HG02943 (cell line): Measurements from ENCODE around the gene CHST11.
"Not testable (repeated sequence)": the region's sequence is repeated elsewhere in the genome, so short reads cannot be mapped to it uniquely, and the experiment has no call there.

ENCODE experiments used
- ATAC-seq: cut with Tn5 transposase; IDR thresholded peaks from one replicate; pipeline ENCODE4 v1.9.1; 2021; ENCODE audit warnings: mild to moderate bottlenecking, low read depth, moderate library complexity; ENCODE audit not compliant: unreplicated experiment

CHST11 gene

DNA sequence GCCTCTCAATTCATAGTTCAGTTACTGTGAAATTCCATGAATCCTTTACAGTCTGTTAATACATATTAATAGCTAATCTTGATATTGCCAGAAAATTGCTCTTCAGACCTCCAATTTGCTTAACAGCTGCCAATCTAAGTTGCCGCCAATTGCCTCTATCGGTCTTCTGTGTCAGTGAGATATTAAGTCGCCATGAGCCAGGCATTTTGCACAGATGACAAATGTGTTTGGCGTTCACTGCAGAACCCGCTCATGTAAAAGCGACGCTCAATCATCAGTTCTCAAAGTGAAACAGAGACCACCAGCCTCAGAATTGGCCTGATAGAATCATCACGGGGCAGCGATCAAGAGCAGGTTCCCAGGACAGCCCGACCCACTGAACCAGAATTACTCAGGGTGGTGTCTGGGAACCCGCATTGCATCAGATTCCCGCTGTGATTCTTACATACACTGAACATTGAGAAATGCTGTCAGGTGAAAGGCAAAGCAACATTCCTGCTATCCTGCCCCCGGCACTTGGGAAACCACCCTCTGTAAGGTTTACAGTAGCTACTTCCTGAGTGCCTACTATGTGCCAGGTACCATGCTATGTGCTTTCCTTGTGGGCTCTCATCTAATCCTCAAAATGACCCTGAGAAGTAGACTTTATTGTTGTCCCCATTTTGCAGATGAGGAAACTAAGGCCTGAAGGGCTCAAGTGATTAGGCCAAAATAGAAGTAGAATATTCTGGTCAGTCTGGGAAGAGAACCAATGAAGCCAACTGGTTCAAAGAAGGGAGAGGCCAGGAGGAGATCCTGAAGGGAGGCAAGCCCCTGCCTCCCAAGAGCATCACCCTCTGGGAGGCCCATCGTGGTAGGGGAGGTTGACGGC, 285.0 kb downstream of the CHST11 start:
- no peak for ATAC-seq

DNA sequence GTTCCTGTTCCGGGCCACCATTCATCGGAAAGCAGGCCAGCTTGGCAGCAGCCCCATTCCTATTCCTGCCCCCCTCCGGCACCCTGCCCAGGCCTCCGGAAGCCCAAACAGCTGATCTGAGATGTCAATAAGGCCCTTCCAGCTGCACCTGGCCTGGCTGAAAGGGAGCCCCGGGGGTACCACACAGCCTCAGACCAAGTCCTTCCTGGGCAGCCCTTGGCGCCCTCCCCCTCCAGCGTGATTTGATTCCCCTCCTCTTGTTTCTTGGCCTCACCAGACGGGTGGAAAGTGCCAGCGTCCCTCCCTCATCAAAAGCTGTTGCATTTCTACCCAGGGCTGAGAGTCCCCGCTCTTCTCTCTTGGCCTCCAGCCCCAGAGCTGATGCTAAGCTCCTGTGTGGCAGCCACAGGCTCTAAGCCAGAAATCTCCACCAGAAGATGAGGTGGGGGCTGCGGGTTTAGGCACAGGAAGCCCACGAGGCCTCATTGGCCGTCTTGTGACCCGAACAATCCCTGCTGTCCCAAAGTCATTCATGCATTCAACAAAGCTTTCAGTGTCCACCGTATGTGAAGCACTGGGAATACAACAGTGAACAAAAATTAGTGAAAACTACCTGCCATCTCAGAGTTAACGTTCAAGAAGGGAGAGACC, 285.9 kb downstream of the CHST11 start:
- ATAC-seq = no peak

DNA sequence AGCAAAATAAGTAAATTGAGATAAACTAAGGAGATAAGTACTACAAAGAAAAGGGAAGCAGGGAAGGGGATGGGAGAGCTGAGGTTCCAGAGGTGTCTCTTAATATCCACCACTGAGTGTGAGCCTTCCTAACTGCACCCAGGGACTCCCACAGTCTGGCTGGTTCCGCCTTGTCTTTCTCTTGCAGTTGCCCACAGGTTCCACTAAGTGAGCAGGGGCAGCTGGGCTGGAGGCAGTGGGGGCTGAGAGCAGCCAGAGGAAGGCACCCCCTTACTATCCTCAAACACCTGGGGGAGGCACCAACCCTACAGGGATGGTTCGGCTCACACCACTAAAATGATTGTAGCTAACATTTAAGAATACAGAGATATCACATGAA, 286.4 kb downstream of the CHST11 start:
- no peak for ATAC-seq

- not testable (repeated sequence) for ATAC-seq
These were observed 287.2 kb downstream of the CHST11 start for GRCh38 chr12:104743753-104744548.

- ATAC-seq = no peak
These were observed 289.8 kb downstream of the CHST11 start for GRCh38 chr12:104746467-104747088.

DNA sequence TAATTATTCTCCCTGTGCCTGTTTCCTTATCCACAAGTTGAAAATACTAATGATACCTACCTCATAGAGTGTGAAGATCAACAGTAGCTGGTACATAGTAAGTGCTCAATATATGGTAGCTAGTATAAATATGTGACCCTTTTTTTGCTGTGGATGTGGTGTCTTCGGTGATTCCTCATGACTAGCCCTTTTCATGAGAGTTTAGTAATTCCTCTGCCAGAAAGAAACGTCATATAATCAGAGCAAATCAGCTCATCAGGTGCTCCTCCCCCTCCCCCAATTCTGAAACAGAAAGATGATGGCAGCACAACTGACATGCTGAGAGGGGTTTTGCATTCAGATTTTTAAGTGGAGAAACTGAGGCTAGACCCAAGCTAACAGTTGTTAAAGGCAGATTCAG, 290.6 kb downstream of the CHST11 start:
- no peak for ATAC-seq

DNA sequence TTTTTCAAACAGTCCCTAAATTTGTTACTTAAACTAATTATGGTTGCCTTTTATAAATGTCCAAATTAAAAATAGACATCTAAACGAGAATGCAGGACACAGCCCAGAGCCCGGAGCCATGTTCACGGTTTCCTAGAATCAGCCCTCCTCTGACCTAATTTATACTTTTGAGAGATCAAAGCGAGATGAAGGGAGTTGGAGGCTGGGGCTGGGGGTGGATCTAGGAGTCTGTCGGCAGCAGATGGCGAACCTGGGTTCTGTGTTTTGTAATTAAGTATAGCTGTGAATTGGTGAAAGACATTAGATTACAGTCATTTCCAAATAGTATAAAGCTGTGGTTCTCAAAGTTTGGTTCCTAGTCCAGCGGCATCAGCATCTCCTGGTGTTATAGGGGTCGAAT, 291.2 kb downstream of the CHST11 start:
- ATAC-seq = no peak

DNA sequence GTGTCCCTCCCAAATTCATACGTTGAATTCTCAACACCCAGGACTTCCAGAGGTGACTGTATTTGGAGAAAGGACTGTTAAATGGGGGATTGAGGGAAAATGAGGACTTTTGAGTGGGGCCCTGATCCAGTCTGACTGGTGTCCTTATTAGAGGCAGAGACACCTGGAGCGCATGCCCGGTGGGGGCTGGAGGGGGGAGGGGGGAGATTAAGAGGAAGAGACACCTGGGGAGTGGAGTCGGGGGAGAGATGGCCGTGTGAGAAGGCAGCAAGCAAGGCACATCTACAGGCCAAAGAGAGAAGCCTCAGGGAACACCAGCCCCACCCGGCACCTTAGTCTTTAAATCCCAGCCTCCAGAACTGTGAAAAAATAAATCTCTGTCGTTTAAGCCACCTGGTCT, 291.6 kb downstream of the CHST11 start:
- no peak for ATAC-seq

- ATAC-seq = no peak
These were observed 292.0 kb downstream of the CHST11 start for GRCh38 chr12:104748790-104749189.

DNA sequence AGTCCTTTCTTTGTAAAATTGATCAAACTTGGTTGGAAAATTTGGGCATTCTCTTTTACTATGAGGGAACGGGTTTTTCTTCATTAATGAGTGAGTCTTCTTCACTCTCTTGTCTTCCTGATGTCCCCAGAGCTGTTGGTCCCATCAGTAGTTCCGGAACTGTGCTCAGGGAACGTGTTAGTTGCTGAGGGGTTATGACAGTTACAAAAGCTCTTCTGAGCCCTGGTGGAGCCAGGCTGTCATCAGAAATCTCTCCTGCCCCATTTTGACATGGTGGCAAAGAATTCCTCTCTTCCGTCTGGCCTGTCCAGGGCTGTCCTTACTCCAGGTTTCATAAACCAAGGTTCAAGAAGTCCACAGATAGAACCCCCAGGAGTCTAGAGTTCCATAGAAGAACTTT, 292.8 kb downstream of the CHST11 start:
- no peak for ATAC-seq

DNA sequence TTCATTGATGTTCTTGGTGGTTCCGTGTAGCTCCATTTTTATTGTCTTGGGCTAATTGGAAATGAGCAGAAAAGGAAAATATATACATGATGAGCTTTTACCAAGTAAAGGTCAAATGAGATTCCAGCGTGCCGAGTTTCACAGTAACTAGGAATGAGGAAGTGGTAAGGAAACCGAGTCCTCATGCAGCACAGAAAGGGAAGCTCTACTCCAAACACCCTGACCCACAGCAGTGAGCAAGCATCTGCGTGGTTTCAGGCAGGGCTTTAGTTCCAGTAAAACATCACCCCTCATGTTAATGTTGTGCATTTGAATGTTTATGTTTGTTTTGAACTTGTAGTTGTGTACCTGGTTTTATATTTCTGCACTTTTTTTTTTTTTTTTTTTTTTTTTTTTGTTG, 293.3 kb downstream of the CHST11 start:
- ATAC-seq = peak; percentile 60

GRCh38 chr12:104751120-104751519, 294.4 kb downstream of the CHST11 start:
- ATAC-seq = no peak

- peak; percentile 60 for ATAC-seq
These were observed 294.8 kb downstream of the CHST11 start for GRCh38 chr12:104751594-104751993.

DNA sequence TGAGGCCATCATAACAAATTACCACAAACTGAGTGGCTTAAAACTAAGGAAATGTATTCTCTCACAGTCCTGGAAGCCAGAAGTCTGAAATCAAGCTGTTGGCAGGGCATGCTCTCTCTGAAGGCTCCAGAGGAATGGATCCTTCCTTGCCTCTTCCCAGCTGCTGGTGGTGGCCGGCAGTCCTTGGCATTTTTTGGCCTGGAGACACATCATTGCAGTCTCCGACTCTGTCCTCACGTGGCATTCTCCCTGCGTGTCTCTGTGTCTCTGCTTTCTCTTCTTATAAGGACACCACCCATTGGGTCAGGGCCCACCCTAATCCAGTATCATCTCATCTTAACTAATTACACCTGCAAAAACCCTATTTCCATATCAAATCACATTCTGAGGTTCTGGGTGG, 295.3 kb downstream of the CHST11 start:
- ATAC-seq = no peak

DNA sequence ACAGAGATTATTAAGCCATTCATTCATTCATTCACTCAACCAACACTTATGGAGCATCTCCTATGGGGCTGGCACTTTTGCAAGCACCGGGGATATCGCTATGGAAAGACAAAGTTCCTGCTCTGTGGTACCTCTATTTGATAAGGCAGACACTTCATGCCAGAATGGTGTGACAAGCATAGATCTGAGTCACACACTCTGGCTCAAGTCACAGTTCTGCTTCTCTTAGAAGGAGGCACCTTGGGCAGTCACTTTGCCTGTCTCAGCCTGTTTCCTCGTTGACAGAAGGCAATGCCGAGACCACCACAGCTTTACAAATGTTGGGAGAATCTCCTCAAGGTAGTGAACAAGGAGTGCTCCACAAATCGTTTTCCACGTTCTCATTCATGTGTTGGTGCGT, 296.1 kb downstream of the CHST11 start:
- no peak for ATAC-seq

- ATAC-seq = no peak
These were observed 300.2 kb downstream of the CHST11 start for GRCh38 chr12:104756901-104757300.

DNA sequence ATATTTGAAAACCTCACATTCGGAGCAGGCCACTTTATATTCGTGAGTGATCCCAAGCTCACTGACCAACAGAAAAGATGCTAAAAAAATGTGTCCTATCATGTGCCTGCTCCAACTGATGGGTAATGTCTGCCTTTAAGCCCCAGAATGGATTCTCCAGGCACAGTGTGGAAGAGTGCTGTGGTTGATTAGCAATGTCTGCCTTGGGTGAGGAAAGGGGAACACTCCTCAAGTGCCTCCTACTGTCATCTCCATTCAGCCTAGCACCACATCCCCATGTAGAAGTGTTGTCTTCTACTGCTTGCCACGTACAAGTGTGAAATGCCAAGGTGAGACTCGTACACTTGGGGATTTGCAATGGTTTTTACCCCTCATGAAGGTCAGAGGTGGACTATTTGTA, 302.0 kb downstream of the CHST11 start:
- ATAC-seq = no peak

DNA sequence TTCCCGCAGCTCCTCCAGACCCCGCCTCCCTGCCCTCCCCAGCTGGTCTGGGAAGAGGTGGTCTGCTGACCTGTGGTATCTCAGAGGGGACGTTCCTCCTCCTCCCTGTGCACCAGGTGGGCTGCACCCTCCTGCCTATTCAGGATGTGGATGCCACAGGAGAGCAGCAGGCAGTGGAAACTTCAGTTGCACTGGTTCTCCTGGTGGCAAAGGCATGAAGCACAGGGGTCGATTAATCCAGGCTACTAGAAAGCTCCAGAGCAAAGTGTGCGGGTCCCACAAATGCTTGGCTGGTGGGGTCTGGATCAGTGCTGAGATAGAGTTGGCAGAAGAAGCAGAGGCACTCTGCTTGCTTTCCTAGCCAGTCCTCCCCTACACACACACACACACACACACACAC, 304.3 kb downstream of the CHST11 start:
- ATAC-seq = no peak

DNA sequence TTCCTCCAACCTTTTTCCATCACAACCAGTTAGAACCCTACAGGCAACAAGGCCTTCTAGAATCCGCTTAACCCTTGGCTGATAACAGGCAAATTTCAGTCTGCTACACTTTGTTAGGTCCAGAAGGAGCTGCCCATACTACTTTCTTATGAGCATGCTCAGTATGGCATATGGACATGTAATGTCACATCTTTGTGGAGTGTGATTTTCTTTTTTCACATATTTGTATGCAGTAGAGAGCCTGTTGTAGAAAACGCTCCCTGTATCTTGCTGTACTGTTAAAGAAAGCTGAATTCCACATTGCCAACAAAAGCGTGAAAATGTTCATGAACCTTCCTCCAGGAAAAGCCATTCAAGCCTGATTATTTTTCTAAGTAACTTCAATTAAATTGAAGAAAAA, 304.9 kb downstream of the CHST11 start:
- no peak for ATAC-seq

DNA sequence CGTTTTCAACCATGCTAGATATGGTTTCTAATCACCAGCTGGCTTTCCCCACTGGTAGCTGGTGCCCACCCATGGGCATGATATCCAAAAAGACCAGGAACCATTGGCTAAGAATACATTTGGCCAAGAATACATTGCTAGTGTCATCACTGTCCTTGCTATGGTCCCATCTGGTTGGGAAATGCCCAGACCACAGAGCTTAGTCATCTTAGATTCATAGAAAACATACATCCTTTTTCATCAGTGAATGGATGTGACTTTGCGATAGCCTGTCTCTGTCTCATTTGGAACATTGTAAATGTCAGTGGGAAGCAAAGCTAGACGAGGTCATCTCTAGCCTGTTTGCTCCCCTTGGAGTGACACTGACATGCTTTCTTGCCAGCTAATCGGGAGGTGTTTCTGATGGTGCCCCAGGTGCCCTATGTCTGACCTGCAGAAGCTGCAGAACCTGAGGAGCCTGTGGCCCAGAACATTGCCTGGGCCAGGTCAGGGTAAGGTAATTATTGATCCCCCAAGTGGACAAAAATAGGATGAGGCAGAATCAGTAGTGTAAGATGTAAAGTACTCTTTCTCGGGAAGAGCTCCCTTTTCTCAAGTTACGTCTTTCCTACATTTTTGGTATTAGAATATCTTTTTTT, 306.5 kb downstream of the CHST11 start:
- ATAC-seq = no peak
